HG02884 (cell line): ENCODE results near the gene OR6K6.
A peak's percentile ranks its signal among the peaks of the same experiment; 100 is the strongest.

Experiments used
- ATAC-seq: cut with Tn5 transposase; IDR thresholded peaks from one replicate; pipeline ENCODE4 v1.9.1; 2021; ENCODE audit warnings: mild to moderate bottlenecking, moderate library complexity; ENCODE audit not compliant: unreplicated experiment

The OR6K6 gene

GRCh38 chr1:158754420-158754819 is at the start of gene OR6K6:
Gene OR6K6 (plus strand): TSS chr1:158754720. CDS start chr1:158754888, 168 bp downstream.
- ATAC-seq = no peak

- no peak for ATAC-seq
Observed at GRCh38 chr1:158706096-158706495, 48.4 kb upstream of the OR6K6 start.

GRCh38 chr1:158711098-158711497 is 43.4 kb upstream of the OR6K6 start:
- no peak for ATAC-seq

DNA sequence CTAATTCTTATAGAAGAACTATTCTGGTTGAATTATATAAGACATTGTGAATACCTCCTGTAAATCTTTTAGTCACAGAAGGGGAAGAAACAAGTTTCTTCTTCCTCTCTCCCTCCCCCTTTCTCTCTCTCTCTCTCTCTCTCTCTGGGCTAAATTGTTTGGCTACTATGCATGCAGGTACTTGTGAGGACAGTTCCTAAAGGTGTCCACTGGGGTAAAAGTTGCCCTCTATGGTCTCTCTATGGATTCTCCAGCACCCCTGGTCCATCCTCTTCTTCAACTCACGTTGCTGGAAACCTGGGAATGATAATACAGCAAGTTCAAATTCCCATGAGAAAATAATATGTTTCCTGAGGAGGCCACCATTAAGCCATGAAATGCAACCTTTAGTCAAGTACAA is 39.8 kb upstream of the OR6K6 start:
- ATAC-seq = no peak

DNA sequence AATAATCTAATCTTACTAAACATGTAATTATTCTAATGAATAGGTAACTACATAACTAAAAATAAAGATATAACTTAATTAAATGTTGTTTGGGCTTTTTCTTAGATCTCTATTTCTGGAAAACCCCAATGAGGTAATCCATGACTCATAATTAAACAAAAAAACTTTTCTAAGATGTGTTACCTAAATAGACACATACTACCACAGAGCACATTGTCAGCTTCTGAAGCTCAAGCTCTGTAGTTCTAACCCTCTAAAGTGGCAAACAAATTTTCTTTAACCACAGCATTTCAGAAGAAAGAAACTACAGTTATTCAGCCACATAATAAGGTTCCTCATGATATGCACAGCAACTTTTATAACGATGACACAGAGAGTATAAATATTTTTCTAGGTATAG is 38.2 kb upstream of the OR6K6 start:
- no peak for ATAC-seq

DNA sequence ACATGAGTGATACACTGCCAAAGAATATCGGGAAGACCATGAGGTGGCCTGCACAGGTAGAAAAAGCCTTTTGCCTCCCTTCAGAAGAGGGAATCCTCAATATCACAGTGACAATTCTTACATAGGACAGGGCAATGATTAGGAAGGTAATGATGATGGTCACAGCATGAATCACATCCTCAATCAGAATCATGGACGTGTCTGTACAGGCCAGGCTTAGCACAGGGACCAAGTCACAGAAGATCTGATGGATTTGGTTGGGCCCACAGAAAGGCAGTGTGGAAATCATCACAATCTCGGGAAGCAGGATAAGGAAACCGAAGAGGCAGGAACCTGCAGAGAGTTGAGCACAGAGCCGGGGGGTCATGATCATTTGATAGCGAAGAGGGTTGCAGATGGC is 37.2 kb upstream of the OR6K6 start:
- ATAC-seq = no peak

DNA sequence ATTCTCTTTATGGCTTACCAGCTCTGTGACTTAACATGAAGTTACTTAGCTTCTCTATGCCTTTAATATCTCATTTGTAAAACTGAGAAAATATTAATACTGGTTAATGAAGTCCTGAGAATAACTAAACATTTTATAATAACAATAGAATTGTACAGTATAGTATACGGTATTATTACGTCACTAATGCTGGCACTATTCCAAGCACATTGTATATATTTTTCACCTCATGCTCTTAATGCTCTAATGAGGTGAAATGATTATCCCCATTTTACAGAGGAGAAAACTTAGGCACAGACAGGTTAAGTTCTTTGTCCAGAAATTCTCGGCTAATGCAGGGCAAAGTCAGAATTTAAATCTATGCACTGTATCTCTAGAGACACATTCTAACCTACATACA is 34.9 kb upstream of the OR6K6 start:
- no peak for ATAC-seq

DNA sequence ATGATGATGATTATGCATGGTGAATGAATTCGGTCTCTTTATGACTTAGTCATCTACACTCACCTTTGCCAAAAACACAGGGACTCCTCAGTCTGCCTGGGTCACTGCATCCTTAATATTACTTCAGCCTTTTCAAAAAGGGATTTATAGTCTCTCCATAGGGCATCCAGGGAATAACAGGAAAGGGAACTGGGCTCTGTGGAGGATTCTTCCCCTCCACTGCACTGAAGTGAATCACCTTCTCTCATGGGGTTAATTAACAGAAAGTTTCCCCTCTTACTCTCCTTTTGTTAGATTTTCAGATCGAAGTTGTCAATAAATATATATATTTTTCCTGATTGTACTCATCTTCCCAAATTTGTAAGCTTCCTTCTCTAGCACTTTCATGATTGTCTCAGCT is 33.9 kb upstream of the OR6K6 start, which contains the start of gene OR6K3:
Gene OR6K3, minus strand, starts transcription at position 101 of the 400 bp plus-strand sequence. CDS start 2,605 bp downstream, outside the sequence.
- ATAC-seq = no peak

GRCh38 chr1:158724442-158724841 is 30.1 kb upstream of the OR6K6 start:
- no peak for ATAC-seq

DNA sequence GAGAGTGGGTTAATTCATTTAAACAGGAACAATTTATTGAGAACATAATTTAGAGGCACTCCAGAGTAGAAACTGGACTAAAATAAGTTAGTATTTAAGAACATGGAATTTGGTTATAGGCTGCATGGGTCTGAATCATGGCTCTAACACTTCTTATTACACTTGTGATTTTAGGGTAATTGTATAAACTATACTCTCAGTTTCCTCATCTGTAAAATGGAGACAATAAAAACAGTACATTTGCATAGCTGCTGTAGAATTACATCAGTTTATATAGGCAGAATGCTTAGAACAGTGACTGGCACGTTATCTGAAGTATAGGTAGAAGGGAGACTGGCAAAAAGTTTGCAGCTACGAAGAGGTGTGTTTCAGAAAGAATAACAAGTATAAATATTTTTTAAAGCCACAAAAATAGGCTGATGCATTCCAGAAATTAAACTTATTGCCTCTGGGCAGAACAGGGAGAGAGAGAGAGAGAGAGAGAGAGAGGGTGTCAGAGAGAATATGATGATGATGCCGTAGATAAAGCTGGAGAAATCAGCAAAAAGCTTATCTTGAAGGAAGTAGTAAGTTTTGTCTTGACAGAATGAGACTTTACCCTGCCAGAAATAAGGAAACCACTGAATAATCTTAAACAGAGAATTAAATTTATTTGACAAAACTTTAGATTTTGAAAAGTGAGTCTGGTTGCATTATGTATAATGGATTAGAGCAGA is 25.9 kb upstream of the OR6K6 start:
- ATAC-seq = no peak

GRCh38 chr1:158730453-158730852 is 24.1 kb upstream of the OR6K6 start:
- no peak for ATAC-seq

GRCh38 chr1:158731707-158732106 is 22.8 kb upstream of the OR6K6 start:
- ATAC-seq = no peak

GRCh38 chr1:158732524-158732923 is 22.0 kb upstream of the OR6K6 start:
- no peak for ATAC-seq

DNA sequence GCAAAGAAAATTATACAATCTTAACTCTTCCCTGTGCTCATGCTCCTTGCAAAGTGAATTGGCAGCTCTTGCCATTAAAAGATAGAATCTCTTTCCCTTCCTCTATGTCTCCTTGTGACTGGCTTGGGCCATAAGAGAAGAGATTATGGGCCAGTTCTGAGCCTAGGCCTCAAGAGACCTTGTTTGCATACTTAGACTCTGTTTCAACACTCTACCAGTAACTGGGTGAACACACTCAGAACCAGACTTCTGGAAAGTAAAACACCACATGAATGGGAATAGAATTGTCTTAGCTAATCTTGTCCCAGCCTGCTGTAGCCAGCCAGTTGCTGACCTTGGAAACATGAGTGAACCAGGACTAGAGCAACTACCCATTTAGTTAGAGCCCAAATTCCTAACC is 18.7 kb upstream of the OR6K6 start:
- no peak for ATAC-seq

DNA sequence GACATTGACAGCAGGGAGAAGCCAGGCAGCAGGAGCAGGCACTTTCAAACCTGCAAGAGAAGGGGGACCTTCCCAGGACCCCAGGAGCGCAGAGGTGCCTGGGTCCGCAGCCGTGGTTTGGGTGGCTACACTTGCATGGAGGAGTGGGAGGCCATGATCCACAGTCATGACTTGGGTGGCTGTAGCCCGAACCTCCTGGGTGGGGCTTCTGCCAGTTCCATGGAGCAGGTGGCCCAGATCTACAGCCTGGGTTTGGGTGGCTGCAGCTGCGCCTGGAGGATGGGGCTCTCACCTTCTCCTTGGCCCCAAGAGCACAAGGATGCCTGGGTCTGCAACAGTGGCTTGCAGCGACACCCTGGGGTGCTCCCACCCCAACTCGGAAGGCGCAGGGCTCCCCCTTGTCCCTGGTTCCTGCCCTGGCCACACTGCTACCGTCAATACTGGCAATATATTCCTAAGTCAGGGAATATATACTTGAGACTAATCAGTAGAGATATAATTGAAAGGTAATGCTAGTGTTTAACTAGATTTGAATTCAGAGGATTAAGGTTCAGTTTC is 2.3 kb upstream of the OR6K6 start:
- no peak for ATAC-seq

DNA sequence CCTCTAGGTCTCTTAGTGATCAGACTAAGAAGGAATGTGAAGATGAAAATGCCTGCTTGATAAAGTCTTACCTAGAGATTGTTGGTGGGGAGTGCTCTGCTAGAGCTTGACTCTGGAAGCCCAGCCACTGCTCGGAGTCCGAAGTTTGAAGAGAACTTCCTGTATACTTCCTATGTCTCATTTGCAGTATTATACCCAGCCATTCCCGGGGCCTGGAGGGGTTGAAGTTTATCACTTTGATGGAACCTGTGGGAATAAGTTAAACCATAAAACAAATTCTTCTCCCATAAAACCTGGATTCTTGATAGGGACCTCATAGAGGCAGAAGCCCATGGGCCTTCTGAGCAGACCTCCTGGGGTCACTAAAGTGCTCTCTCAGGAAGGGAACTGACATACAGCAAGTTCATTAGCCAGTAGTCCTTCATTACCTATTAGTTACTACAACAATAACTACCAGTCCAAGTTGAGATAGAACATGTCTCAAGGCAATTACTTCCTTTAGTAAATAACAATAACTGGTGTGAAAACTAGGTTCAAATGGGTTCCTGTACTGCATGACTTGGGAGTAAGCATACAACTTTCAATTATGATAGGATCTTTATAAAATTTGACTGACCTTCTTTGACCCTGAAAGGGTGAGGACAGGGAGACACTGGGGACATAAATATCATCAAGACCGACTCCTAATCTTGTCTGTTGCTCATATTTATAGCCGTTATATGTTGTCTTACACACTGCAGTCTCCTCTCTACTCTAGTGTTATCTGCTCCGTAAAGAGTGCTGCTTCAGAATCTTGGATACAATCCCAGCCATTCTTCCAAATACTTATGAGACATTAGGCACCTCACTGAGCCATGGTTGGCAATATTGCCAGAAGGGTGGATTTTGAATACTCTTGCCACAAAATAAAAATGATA is 17.7 kb downstream of the OR6K6 start, which contains the start of gene OR6N1:
Gene OR6N1, minus strand, starts transcription at position 246 of the 917 bp plus-strand sequence. CDS start 5,513 bp downstream, outside the sequence.
- no peak for ATAC-seq

DNA sequence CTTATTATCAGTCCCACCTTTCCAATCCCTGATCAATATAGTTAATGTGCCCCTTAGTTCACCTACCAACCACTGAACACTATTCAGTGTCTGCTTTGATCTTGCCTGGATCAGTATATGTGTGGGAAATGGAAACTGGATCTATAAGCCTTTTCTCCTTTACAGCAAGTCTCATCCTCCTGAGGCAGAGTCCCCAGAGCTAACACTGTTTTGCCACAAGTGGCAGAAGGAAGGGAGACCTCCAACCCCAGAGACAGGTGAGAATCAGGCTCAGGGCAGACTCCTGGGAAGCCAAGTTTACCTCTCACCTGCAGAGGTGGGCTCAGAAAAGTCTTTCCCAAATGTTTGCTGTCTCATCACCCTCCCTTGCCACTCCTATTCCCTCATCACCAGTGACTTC is 26.6 kb downstream of the OR6K6 start, which contains the start of gene OR6N2:
Gene OR6N2, minus strand, starts transcription at position 101 of the 400 bp plus-strand sequence. CDS start 3,569 bp downstream, outside the sequence.
- ATAC-seq = no peak

GRCh38 chr1:158793604-158794003 is 39.1 kb downstream of the OR6K6 start:
- peak; percentile 59 for ATAC-seq

DNA sequence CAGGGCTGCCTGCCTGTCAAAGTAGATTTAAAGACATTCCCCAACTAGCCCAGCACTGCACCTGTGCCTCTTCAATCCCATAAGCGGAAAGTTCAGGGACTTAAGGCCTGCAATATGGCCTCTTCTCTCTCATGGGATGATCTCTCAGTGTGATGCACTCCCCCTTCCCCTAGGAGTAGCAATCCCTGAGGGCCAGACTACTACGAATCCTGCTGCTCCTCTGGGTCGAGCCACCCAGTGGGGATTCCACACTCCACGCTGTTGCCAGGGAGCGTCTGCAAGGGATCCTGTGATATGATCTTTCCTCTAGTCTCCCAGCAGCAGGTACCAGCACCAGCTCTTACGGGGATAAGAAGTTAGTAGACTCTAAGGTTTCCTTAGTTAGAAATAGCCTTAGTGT is 39.7 kb downstream of the OR6K6 start:
- ATAC-seq = no peak

DNA sequence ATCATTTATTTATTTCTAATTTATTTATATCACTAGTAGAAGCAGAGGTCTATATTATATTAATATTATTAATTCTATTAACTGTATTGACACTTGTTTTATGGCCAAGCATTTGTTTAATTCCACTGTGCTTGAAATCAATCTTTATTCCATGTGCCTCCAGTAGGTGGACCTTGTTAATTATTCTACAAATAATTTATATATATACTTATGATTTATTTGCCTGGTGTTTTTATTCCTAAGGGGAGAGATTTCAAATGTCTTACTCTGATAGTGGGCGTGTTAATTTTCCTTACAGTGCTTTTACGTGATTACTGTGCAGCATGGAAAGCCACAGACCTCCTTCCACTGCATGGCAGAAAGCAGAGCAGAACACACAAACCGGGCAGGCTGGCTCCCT is 44.0 kb downstream of the OR6K6 start:
- ATAC-seq = no peak

DNA sequence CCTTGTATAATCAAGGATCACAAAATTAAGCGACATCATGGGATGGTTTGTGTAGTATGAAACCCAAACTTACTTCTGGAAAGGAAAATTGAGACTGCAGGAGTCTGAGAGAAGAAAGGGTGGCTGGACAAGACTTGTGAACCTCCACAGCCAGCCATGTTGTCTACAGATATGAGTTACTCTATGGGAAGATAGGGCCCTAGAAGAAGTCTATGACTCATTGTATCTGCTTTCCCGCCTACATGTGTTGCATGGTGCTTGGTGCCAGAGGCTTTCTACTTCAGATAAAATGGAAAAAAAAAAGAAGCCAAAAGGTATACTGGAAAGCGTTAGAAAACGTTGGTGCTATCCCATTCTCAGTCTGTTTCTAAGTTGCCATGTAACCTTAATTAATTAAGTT is 45.2 kb downstream of the OR6K6 start:
- ATAC-seq = no peak
